Bone marrow (tissue), 2 donors: Measurements from ENCODE around the gene CERS4.
"Not testable (repeated sequence)": the region's sequence is repeated elsewhere in the genome, so short reads cannot be mapped to it uniquely, and the experiment has no call there.

ENCODE experiments used
- DNase-seq, 2 donors: peaks; one replicate each; lab custom pipeline; 2025; lab: John Stamatoyannopoulos, UW

Gene CERS4, protein sequence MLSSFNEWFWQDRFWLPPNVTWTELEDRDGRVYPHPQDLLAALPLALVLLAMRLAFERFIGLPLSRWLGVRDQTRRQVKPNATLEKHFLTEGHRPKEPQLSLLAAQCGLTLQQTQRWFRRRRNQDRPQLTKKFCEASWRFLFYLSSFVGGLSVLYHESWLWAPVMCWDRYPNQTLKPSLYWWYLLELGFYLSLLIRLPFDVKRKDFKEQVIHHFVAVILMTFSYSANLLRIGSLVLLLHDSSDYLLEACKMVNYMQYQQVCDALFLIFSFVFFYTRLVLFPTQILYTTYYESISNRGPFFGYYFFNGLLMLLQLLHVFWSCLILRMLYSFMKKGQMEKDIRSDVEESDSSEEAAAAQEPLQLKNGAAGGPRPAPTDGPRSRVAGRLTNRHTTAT

DNA sequence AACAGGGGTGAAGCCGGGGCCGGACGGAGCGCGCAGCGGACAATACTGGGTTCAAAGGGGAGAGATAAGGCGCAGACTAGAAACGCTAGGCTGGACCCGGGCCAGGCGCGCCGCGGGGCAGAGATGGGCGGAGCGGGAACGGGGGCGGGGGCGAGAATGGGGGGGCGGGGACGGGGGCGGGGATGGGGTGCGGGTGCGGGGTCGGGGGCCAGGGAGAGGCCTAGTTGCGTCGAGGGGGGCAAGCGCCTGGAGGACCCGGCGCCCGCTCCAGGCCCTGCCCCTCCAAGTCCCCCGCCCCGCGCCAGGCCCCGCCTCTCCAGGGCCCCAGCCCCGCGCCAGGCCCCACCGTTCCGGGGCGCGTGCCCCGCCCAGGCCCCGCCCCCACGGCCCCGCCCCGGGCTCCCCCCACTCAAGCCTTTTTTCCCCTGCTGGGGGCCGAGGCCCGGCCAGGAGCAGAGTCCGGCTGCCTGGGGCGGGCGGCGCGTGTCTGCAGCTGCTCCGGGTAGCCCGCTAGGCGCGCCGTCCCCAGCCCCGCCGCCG is at the start of gene CERS4:
CERS4 (plus strand) TSS at position 449 of the 540 bp plus-strand sequence. CDS start 41,707 bp downstream, outside the sequence.
- DNase-seq = no peak

DNA sequence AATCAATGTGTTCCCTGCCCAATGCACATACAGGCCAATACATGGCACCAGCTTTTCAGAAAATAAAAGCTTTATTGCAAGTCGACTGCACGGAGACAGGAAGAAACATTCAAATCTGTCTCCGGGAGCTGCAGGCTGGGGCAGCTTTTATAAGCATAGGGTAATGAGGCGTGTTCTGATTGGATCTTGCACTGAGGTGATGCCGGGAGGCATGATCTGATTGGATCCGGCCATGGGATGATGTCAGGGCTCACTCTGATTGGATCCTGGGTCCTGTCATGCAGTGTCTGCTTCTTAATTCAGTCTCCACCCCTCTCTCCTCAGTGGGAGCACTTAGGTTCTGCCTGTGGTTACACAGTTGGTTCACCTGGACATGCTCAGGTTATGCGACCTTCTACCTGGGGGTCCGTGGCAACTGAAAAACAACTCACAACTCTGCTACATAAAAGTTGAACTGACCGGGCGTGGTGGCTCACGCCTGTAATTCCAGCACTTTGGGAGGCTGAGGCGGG is 48.0 kb upstream of the CERS4 start:
- no peak for DNase-seq

DNA sequence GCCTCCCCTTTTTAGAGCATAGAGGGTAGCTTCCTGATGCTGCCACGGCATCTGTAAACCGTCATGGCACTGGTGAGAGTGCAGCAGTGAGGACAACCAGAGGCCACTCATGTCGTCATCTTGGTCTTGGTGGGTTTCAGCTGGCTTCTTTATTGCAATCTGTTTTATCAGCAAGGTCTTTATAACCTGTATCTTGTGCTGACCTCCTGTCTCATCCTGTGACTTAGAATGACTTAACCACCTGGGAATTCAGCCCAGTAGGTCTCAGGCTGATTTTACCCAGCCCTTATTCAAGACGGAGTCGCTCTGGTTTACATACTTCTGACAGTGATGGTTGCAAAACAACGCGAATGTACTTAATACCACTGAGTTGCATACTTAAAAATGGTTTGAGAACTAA is 45.4 kb upstream of the CERS4 start:
- DNase-seq = no peak

DNA sequence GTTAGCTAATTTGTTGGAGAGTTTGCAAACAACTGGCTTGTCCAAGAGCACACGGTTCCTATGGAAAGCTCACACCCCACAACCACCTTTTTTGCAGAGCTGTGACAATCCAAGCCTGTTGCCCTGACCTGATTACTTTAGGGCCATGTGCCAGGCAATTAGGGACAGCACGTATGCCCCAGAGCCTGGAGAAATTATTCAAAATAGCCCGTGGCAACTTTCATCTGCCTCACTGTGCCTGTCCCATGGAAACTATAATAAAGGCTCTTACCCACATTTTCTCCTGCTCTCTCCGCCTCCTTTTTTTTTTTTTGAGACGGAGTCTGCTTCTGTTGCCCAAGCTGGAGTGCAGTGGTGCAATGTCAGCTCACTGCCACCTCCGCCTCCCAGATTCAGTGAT is 41.2 kb upstream of the CERS4 start:
- no peak for DNase-seq

DNA sequence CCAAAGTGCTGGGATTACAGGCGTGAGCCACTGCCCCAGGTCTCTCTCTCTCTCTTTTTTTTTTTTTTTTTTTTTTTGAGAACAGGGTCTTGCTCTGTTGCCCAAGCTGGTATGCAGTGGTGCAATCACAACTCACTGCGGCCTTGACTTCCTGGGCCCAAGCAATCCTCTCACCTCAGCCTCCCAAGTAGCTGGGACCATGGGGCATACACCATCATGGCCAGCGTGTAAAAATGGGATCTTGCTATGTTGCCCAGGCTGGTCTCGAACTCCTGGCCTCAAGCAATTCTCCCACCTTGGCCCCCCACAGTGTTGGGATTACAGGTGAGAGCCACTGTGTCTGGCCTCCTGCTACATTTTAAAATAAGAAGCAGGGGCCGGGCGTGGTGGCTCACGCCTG is 40.6 kb upstream of the CERS4 start:
- DNase-seq = no peak

DNA sequence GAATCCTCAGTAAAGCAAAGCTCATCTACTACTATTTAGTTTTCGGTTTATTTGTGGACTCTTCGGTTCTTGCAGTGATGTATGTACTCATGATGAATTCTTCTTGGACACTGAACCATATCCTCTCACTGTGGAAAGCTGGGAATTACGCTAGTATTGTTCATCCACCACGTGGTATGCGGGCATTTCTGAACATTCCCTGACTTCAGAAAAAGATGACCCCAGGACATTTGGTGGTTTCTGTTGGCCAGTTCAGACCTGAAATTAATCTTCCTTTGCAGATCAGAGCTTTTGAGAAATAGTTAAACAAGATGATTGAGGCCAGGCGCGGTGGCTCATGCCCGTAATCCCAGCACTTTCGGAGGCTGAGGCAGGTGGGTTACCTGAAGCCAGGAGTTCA is 34.5 kb upstream of the CERS4 start:
- no peak for DNase-seq

DNA sequence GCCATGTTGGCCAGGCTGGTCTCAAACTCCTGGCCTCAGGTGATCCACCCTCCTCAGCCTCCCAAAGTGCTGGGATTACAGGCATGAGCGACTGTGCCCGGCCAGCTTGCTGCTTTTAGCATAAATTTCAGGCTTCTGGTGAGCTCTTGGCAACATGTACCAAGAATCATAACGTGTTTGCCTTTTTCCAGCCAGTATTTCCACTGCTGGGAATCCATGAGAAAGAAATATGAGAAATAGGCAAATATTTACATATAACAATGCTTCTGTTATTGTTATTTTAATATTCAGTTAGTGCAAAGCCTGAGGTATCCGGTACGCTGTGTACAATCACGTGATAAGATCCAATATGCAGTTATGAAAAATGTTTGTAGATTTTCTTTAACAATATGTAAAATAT is 29.2 kb upstream of the CERS4 start:
- no peak for DNase-seq

DNA sequence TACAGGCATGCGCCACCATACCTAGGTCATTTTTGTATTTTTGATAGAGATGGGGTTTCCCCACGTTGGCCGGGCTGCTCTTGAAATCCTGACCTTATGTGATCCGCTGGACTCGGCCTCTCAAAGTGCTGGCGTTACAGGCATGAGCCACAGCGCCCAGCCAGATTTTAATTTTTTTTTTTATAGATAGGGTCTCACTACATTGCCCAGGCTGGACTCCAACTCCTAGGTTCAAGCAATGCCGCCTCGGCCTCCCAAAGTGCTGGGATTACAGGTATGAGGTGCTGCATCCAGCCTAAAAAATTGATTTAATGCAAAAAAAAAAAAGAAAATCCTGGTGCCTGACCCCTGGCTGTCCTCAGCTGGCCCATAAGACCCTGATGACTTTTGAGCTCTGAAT is 24.9 kb upstream of the CERS4 start:
- no peak for DNase-seq

DNA sequence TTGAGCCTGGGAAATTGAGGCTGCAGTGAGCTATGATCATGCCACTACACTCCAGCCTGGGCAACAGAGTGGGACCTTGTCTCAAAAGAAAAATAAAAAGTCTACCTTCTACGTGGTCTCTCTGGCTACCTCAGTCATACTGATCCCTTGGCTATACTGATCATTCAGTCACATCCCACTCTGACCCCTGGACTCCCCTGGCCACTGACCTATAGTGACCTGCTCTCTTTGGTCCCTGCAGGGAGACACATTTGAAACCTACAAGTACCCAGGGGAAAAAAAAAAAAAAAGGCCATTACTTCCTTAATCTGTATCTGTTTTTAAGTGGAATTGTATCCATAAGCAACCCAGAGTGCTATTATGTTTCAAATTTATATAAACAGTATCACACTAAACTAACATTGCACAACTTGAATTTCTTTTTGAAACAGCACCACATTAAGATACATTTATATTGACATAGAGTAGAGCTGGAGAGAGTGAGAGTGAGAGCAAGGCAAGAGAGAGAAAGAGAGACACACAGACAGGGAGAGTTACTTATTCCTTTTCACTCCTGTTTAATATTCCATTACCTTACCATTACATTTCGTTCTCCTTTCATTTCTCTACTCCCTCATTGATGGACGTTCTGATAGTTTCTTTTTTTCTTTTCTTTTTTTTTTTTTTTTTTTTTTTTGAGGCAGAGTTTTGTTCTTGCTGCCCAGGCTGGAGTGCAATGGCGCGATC is 23.7 kb upstream of the CERS4 start:
- no peak for DNase-seq

DNA sequence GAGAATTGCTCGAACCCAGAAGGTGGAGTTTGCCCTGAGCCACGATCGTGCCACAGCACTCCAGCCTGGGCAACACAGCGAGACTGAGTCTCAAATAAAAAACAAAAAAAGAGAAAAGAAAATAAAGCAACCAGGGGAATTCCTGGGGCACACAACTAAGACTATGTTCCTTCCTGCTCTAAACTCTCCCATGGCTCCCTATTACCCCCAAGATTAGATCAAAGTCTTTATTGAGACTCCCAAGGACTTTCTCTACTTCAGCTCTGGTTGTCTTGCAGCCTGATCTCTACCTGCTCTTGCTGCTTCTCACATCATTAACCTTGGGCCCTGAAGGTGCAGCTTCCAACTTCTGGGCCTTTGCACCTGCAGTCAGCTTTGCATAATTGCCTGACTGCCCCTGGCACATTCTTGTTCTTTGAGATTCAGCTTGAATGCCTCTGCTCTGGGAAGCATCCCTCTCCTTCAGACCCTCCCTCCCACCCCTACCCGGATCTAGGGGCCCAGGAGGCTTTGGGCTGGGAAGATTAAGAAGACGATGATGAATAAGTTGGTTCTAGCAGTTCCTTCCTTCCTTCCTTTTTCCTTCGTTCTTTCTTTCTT is 16.8 kb upstream of the CERS4 start:
- no peak for DNase-seq

DNA sequence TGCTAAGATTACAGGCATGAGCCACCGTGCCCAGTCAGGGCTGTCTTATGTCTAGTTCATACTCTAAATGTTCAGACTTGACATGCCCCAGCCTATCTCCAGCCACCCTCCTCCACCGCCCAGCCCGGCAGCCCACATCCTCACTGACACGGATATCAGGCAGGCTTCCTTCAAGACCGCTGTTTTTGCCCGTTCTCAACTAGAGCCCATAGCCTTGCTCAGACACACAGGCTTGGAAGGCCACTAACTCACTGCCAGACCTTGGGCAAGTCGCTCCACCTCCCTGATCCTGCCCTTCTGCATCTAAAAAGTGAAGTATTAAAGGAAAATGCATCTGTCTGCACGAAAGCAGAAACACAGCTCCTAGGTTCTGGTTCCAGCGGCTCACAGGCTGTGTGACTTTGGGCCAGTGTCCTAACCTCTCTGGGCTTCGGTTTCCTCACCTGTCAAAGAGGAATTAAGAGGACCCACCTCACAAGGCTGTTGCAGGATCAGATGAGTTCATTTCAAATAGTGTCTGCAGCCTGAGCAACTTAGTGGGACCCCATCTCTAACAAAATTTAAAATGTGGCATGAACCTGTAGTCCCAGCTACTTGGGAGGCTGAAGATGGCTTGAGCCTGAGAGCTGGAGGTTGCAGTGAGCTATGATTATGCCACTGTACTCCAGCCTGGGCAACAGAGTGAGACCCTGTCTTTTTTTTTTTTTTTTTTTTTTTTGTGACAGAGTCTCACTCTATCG is 14.5 kb upstream of the CERS4 start:
- DNase-seq = peak; percentile 13 to 41

DNA sequence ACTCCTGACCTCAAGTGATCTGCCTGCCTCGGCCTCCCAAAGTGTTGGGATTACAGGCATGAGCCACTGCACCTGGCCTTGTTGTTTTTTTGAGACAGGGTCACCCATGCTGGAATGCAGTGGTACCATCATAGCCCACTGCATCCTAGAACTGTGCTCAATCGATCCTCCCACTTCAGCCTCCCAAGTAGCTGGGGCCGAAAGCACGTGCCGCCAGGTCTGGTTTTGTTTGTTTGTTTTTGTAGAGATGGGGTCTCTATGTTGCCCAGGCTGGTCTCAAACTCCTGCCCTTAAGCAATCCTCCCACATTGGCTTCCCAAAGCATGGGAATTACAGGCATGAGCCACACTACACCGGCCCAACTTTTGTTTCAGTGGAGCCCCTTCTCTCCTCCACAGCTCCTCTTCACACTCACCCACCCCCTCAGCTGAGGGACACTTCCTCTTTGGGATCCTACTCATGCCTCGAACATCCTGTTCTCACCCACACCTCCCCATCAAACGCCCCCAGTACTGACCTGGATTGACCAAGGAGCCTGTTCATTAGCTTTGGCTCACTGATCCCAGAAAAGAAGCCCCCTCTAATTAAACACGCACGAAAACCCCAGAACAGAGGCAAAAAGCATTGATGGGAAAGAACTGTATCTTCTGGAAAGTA is 12.8 kb upstream of the CERS4 start:
- no peak for DNase-seq

DNA sequence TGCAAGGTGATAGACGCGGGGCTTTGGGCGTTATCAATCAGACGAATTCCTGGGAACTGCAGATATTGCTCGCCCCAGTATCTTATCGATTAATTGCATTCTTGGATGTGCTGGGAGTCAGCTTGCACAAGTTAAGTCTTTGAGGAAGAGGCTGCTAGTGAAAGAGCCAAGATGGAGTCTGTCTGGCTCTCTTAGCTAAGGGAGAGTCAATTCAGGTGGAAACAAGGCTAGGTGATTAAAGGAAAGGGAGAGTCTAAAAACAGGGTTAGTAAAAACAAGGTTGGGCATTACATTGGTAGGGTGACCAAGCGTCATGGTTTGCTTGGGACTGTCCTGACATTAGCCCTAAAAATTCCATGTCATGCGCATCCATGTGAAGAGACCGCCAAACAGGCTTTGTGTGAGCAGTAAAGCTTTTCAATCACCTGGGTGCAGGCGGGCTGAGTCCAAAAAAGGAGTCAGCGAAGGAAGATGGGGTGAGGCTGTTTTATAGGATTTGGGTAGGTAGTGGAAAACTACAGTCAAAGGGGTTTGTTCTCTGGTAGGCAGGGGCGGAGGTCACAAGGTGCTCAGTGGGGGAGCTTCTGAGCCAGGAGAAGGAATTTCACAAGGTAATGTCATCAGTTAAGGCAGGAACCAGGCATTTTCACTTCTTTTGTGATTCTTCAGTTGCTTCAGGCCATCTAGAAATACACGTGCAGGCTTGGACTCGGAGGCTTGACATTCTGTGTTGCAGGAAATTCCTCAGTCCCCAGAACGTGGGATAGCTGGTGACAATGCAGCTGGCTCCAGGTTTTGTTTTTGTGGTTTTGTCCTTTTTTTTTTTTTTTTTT is 5.7 kb upstream of the CERS4 start:
- DNase-seq = not testable (repeated sequence)

DNA sequence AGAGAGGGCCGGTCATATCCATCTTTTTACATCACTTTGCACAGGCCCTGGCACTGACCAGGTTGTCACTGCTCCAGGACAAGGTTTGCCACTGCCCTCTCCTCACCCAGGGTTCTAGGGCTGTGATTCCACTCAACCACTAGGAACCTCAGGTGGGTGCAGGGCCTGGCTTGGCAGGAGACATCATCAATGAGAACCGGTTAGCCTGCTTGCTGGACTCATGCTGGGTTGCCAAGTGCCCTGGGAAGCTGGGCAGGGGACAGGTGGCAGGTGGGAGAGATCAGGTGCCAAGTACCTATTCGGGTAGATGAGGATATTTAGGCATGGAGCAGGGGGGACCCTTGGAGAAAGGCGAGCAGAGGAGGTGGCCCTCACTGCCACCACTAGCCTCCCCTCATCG is 4.2 kb upstream of the CERS4 start:
- DNase-seq = no peak

DNA sequence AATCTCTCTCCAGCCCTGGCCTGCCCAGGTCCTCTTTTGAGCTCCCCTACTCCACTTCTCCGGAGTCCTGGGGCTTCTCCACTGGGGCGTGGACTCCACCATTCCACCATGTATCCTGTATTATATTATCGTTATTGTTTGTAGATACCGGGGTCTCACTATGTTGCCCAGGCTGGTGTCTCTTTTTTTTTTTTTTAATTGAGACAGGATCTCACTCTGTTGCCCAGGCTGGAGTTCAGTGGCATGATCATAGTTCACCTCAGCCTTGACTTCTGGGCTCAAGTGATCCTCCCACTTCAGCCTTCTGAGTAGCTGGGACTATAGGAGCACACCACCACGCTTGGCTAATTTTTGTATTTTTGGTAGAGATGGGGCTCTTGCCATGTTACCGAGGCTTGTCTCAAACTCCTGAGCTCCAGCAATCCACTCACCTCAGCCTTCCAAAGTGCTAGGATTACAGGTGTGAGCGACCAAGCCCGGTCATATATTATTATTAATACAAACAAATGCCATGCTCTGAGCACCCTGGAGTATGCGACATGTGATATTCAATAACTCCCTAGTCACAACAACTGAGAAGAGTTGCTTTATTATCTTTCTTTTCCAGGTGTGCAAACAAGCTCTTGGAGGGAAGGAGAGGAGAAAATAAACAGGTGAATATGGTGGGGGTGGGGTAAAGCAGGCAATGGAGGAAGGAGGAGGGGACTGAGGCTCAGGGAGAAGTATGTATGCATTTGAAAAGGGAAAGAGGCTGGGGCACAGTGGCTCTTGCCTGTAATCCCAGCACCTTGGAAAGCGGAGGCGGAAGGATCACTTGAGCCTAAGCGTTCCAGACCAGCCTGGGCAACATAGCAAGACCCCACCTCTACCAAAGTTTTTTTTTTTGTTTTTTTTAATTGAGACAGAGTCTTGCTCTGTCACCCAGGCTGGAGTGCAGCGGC is 2.8 kb upstream of the CERS4 start:
- DNase-seq = no peak

DNA sequence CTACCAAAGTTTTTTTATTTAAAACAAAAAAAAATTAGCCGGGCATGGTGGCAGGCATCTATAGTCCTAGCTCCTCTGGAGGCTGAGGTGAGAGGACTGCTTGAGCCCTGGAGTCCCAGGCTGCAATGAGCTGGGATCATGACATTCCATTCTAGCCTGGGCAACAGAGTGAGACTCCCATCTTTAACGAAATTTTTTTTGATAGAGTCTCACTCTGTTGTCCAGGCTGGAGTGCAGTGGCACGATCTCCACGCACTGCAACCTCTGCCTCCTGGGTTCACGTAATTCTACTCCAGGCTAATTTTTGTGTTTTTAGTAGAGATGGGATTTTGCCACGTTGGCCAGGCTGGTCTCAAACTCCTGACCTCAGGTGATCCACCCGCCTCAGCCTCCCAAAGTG is 1.8 kb upstream of the CERS4 start:
- DNase-seq = not testable (repeated sequence)

DNA sequence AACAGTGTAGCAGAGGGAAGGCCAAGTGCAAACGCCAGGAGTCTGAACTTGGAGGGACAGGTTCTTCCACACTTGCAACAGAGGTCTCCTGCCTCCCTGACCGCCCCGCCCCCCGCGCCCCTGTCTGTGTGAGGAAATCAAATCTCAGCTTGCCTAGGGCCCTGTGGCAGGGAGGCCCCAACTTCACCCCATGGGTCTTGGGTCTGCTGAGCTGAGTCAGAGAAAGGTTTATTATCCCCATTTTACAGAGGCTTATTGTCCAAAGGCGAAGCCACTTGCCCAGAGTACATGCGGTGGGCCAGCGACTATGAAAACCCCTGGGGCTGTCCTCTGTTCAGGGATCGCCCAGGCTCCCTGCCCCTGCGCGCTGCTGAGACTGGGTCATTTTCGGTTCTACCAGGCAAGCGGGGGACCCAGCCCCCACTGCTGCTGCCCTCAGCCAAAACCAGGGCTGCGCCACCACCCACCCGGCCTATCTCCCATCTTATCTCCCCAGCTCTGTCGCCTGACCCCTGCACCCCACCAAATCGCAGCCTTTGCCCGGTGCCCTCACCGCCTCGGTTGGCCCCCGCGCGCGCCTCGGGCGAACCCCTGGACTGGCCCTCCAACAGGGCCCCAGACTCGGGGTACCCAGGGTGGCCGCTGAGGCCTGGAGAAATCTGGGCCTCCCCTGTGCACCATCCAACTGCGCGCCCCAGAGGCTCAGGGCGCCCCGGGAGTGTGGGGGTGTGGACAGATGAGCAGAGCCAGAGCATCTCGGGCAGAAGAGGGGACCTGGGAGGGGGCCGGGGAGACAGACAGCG is 850 bp upstream of the CERS4 start:
- no peak for DNase-seq
